ENCODE results near the gene SERPINB2. TPM values are rescaled to one million over a fixed set of nuclear protein-coding genes. Genes with fewer than 3 reads are reported as not detected.

Gene SERPINB2
- total RNA-seq: not detected
- 0.11 TPM for polyA plus RNA-seq (2013, experiment 1 of 2)
- not detected for polyA plus RNA-seq (2013, experiment 2 of 2)
- long read RNA-seq, experiment 1: 0 reads
- long read RNA-seq, experiment 2: 0 reads
- long read RNA-seq, experiment 3: 0 reads
- long read RNA-seq, experiment 4: 0 reads

GRCh38 chr18:63887424-63887823 lies at the start of gene SERPINB2:
TSS of gene SERPINB2 (plus strand) at chr18:63887705. CDS start at chr18:63891445, 3,740 bp downstream.
- Mint-ChIP-seq H3K36me3 (ENCODE audit: low read depth) (no peaks in the 10 kb centered on the region), H3K27ac (no peak within 1 kb of the TSS), H3K4me3 (no peak within 1 kb of the TSS), H3K9me3 (no peaks in the 10 kb centered on the region), H3K27me3 (ENCODE audit: insufficient read depth) (no peaks in the 10 kb centered on the region), H3K4me1 (peaks cover 4% of the 10 kb centered on the region)
- H3K36me3 ChIP-seq (ENCODE audit: control insufficient read depth, insufficient read depth, low read length): no peaks in the 10 kb centered on the region
- no peaks in the 10 kb centered on the region for H3K27me3 ChIP-seq (ENCODE audit: control insufficient read depth, insufficient read depth, low read length, poor library complexity, severe bottlenecking)
- no peaks in the 10 kb centered on the region for H3K9me3 ChIP-seq (ENCODE audit: control insufficient read depth, low read length)
- no peaks in the 10 kb centered on the region for H3K4me1 ChIP-seq (ENCODE audit: control insufficient read depth, insufficient read depth, low read length)
- no peak within 1 kb of the TSS for H3K4me3 ChIP-seq (ENCODE audit: low read length)
- WGBS, 2 experiments (ENCODE audit: insufficient coverage in 1 of 2, insufficient read length in 1 of 2): 86 to 91% methylated on average over 1 of the region's 1 CpG
- no peak for DNase-seq
- H3K27ac ChIP-seq (ENCODE audit: low read depth, low read length): no peak within 1 kb of the TSS
- TF ChIP-seq CTCF (conservative IDR thresholded peaks at IDR 0.05): no peak
- H3K9ac ChIP-seq (ENCODE audit: extremely low read depth, low read length, poor library complexity, severe bottlenecking): no peak within 1 kb of the TSS

- no peak overlapping the region for H3K4me3 Mint-ChIP-seq
- Histone ChIP-seq H3K27ac (ENCODE audit: low read depth, low read length) (no peak overlapping the region), H3K27me3 (ENCODE audit: control insufficient read depth, insufficient read depth, low read length, poor library complexity, severe bottlenecking) (no peaks in the 10 kb centered on the region), H3K9me3 (ENCODE audit: control insufficient read depth, low read length) (no peaks in the 10 kb centered on the region), H3K36me3 (ENCODE audit: control insufficient read depth, insufficient read depth, low read length) (no peaks in the 10 kb centered on the region), H3K4me3 (ENCODE audit: low read length) (no peak overlapping the region), H3K9ac (ENCODE audit: extremely low read depth, low read length, poor library complexity, severe bottlenecking) (no peak overlapping the region), H3K4me1 (ENCODE audit: control insufficient read depth, insufficient read depth, low read length) (no peaks in the 10 kb centered on the region)
- WGBS, 2 experiments (ENCODE audit: insufficient coverage in 1 of 2, insufficient read length in 1 of 2): 85 to 89% methylated on average over 3 to 7 of the region's 7 CpGs
- DNase-seq: no peak
- no peaks in the 10 kb centered on the region for H3K9me3 Mint-ChIP-seq
- no peak for TF ChIP-seq CTCF (conservative IDR thresholded peaks at IDR 0.05)
- H3K27ac Mint-ChIP-seq: no peak overlapping the region
- no peaks in the 10 kb centered on the region for H3K4me1 Mint-ChIP-seq
- H3K27me3 Mint-ChIP-seq (ENCODE audit: insufficient read depth): peaks cover 1% of the 10 kb centered on the region
- no peaks in the 10 kb centered on the region for H3K36me3 Mint-ChIP-seq (ENCODE audit: low read depth)
Measured at GRCh38 chr18:63843008-63843407, 44.5 kb upstream of the SERPINB2 start.

GRCh38 chr18:63844254-63844653 lies 43.3 kb upstream of the SERPINB2 start:
- DNase-seq: no peak
- WGBS, 2 experiments (ENCODE audit: insufficient coverage in 1 of 2, insufficient read length in 1 of 2): 6 to 32% methylated on average over 2 to 3 of the region's 3 CpGs

More at GRCh38 chr18:63844254-63844653, 43.3 kb upstream of the SERPINB2 start:
- no peaks in the 10 kb centered on the region for H3K4me1 Mint-ChIP-seq
- Histone ChIP-seq H3K36me3 (ENCODE audit: control insufficient read depth, insufficient read depth, low read length) (no peaks in the 10 kb centered on the region), H3K4me1 (ENCODE audit: control insufficient read depth, insufficient read depth, low read length) (no peaks in the 10 kb centered on the region), H3K9ac (ENCODE audit: extremely low read depth, low read length, poor library complexity, severe bottlenecking) (no peak overlapping the region), H3K27ac (ENCODE audit: low read depth, low read length) (no peak overlapping the region), H3K4me3 (ENCODE audit: low read length) (no peak overlapping the region), H3K9me3 (ENCODE audit: control insufficient read depth, low read length) (no peaks in the 10 kb centered on the region), H3K27me3 (ENCODE audit: control insufficient read depth, insufficient read depth, low read length, poor library complexity, severe bottlenecking) (no peaks in the 10 kb centered on the region)
- peak; percentile 72 for TF ChIP-seq CTCF (conservative IDR thresholded peaks at IDR 0.05)
- H3K36me3 Mint-ChIP-seq (ENCODE audit: low read depth): no peaks in the 10 kb centered on the region
- peaks cover 1% of the 10 kb centered on the region for H3K27me3 Mint-ChIP-seq (ENCODE audit: insufficient read depth)
- no peaks in the 10 kb centered on the region for H3K9me3 Mint-ChIP-seq
- no peak overlapping the region for H3K27ac Mint-ChIP-seq
- H3K4me3 Mint-ChIP-seq: no peak overlapping the region
